HEK293T (cell line): ENCODE data around the gene GYPC.

Source experiments
- ARNT ChIP-seq: fragments of 450-650 bp; IDR thresholded peaks from 2 replicates; pipeline ENCODE4 v1.6.1; 2017; ENCODE audit warnings: mild to moderate bottlenecking
- CTBP1 ChIP-seq: fragments of 450-650 bp; IDR thresholded peaks from 2 replicates; pipeline ENCODE4 v1.6.1; 2016; ENCODE audit warnings: borderline replicate concordance
- ELF4 ChIP-seq: fragments of 450-650 bp; IDR thresholded peaks from 2 replicates; pipeline ENCODE4 v1.6.1; 2017; ENCODE audit warnings: antibody characterized with exemption
- FOXA1 ChIP-seq: fragments of 450-650 bp; IDR thresholded peaks from 2 replicates; pipeline ENCODE4 v1.6.1; 2016; ENCODE audit warnings: mild to moderate bottlenecking
- FOXK2 ChIP-seq: fragments of 450-650 bp; IDR thresholded peaks from 2 replicates; pipeline ENCODE4 v1.6.1; 2016; ENCODE audit warnings: mild to moderate bottlenecking
- FOXM1 ChIP-seq: fragments of 450-650 bp; IDR thresholded peaks from 2 replicates; pipeline ENCODE4 v1.6.1; 2017; ENCODE audit warnings: mild to moderate bottlenecking, borderline replicate concordance
- LEF1 ChIP-seq: fragments of 450-650 bp; IDR thresholded peaks from 2 replicates; pipeline ENCODE4 v1.6.1; 2017; ENCODE audit warnings: mild to moderate bottlenecking, borderline replicate concordance
- NFRKB ChIP-seq: fragments of 450-650 bp; IDR thresholded peaks from 2 replicates; pipeline ENCODE4 v1.6.1; 2016; ENCODE audit warnings: mild to moderate bottlenecking, moderate library complexity
- SP1 ChIP-seq: fragments of 450-650 bp; IDR thresholded peaks from 2 replicates; pipeline ENCODE4 v1.6.1; 2017
- TARDBP ChIP-seq: fragments of 450-650 bp; IDR thresholded peaks from 2 replicates; pipeline ENCODE4 v1.6.1; 2016

DNA sequence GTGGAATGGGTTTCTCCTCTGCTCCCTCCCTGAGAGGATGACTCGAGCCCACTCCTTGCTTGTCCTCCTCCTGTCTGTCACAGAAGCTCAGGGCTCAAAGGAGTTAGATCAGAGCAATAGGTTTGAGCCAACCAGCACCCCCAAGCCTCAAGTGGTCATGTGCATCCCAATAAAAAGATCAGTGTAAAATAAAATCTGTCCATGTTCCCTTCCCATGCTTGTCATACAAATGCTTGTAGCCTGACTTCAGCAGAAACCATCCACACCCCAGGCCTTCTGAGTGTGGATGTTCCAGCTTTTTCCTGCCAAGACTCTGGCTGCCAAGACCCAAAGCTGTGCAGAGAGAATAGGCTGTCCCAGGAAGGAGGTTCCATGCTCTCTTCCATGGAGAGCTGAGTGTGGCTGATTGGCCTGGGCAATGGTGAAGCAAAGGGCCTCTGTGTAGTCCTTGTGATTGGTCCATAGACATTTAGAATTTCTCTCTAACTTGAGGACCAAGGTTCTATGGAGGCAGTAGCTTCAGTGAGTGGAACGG, 67.4 kb downstream of the GYPC start:
- TF ChIP-seq LEF1: no peak
- TF ChIP-seq FOXA1: no peak
- no peak for TF ChIP-seq SP1
- no peak for TF ChIP-seq ELF4
- no peak for TF ChIP-seq FOXK2
- no peak for TF ChIP-seq FOXM1
- TF ChIP-seq NFRKB: no peak
- TF ChIP-seq TARDBP: no peak
- no peak for TF ChIP-seq ARNT
- TF ChIP-seq CTBP1: no peak
